Sigmoid colon (tissue), 7 donors: ENCODE measurements around the gene FBXO15. TPM values are rescaled to one million over a fixed set of nuclear protein-coding genes. Genes with fewer than 3 reads are reported as not detected.

Experiments used
- DNase-seq: peaks from one replicate; pipeline ENCODE4 v3.0.0-alpha.2; 2019
- H3K27ac ChIP-seq, 4 donors: fragments of 200-600 bp; sonication (generic); one replicate each; pipeline ENCODE4 v1.5.1; 2016 to 2019; ENCODE audit warnings: mild to moderate bottlenecking in 1 of 4
- H3K27me3 ChIP-seq, 3 donors: fragments of 200-600 bp; sonication (generic); one replicate each; pipeline ENCODE4 v1.5.1; 2019; ENCODE audit warnings: mild to moderate bottlenecking in 1 of 3
- H3K36me3 ChIP-seq, 4 donors: fragments of 200-600 bp; sonication (generic); one replicate each; pipeline ENCODE4 v1.5.1; 2016 to 2019
- H3K4me1 ChIP-seq, 4 donors: fragments of 200-600 bp; sonication (generic); one replicate each; pipeline ENCODE4 v1.5.1; 2017 to 2019
- H3K4me3 ChIP-seq, 4 donors: fragments of 200-600 bp; sonication (generic); one replicate each; pipeline ENCODE4 v1.5.1; 2017 to 2019; ENCODE audit warnings: mild to moderate bottlenecking in 2 of 4, moderate library complexity in 1 of 4
- H3K9me3 ChIP-seq, 4 donors: fragments of 200-600 bp in 3 of 4; sonication (generic) in 3 of 4; one replicate each; pipeline versions ENCODE4 v1.5.1 to v1.6.1; 2013 to 2019
- EP300 ChIP-seq, 4 donors: sonication (generic); formaldehyde crosslinking; IDR thresholded peaks; one replicate each; pipeline ENCODE4 v1.6.1; 2017; ENCODE audit warnings: antibody characterized with exemption in 4 of 4
- POLR2A ChIP-seq, 2 donors: fragments of 450-650 bp; IDR thresholded peaks; one replicate each; pipeline ENCODE4 v1.6.1; 2016; ENCODE audit warnings: antibody characterized with exemption in 2 of 2, mild to moderate bottlenecking in 2 of 2, moderate library complexity in 2 of 2
- POLR2AphosphoS5 ChIP-seq, 4 donors: sonication (generic); formaldehyde crosslinking; IDR thresholded peaks; one replicate each; pipeline ENCODE4 v1.6.1; 2017; ENCODE audit warnings: antibody characterized with exemption in 4 of 4
- WGBS, 2 donors: extraction: QIAGEN DNeasy Blood & Tissue Kit; methylation state at CpG; one replicate each; pipeline ENCODE4 v1.1.7; 2013; 5-methylcytosine and 5-hydroxymethylcytosine counted together
- intact Hi-C: fragments of 100-400 bp; cut with DNase I; formaldehyde crosslinking; loops from one replicate; pipeline ENCODE4 v1.15.1; 2023
- polyA plus RNA-seq, 3 donors: library from polyadenylated mRNA; stranded (reverse); fragments of 200-250 nt; gene quantifications; one replicate each; pipeline ENCODE4 v1.2.3, GENCODE V29; 2013
- total RNA-seq, 4 donors: library from RNA; depleted of rRNA; stranded (reverse); fragments of >200 nt; gene quantifications; one replicate each; pipeline ENCODE4 v1.1.0, GENCODE V29; 2016
- TF ChIP-seq, protein P1 (sequence below), 4 experiments: fragments of 450-650 bp in 3 of 4; fragments of 200-600 bp in 1 of 4; IDR thresholded peaks; one replicate each; pipeline ENCODE4 v1.5.1; 2016 to 2019; ENCODE audit warnings: antibody characterized with exemption in 4 of 4, mild to moderate bottlenecking in 3 of 4, moderate library complexity in 2 of 4
- donor health status: healthy with polysubstance abuse.
- donor health status: Bipolar disorder and iron deficiency.
- donor health status: healthy.

FBXO15 gene
- total and polyA plus RNA-seq, 7 donors, result 0.36 to 2.2 (median 0.87) TPM; not detected in 4

DNA sequence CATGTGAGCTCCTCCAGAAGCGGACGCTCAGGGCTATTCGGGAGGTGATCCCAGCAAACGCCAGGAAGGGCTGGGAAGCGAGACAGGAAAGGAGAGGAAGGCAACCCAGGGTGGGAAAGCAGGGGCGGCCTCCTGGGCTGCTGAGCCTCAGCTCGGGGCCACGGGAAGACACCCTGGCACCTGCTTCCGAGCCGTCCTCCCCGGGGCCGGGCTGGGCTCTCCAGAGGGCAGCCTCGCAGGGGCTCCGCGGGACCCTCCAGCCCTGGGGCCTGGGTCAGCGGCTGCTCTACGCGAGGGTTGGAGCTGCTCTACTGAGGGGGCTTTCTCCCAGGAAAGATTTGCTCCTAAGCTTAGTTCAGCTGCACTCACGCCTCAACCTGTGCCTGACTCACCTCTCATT lies 34.7 kb upstream of the FBXO15 start:
- Histone ChIP-seq H3K27me3 (no peaks in the 10 kb centered on the region), H3K36me3 (no peaks in the 10 kb centered on the region), H3K4me1 (no peaks in the 10 kb centered on the region), H3K4me3 (no peak overlapping the region), H3K9me3 (no peaks in the 10 kb centered on the region), H3K27ac (no peak overlapping the region)
- no peak for DNase-seq
- intact Hi-C loops, result no loop called here
- WGBS, 2 donors, result 95 to 97% methylated on average over 19 of the region's 19 CpGs
- TF ChIP-seq EP300 (IDR thresholded peaks at IDR 0.05) (no peak), POLR2A (IDR thresholded peaks at IDR 0.05) (no peak), POLR2AphosphoS5 (IDR thresholded peaks at IDR 0.05) (no peak)
- TF ChIP-seq, protein P1, sequence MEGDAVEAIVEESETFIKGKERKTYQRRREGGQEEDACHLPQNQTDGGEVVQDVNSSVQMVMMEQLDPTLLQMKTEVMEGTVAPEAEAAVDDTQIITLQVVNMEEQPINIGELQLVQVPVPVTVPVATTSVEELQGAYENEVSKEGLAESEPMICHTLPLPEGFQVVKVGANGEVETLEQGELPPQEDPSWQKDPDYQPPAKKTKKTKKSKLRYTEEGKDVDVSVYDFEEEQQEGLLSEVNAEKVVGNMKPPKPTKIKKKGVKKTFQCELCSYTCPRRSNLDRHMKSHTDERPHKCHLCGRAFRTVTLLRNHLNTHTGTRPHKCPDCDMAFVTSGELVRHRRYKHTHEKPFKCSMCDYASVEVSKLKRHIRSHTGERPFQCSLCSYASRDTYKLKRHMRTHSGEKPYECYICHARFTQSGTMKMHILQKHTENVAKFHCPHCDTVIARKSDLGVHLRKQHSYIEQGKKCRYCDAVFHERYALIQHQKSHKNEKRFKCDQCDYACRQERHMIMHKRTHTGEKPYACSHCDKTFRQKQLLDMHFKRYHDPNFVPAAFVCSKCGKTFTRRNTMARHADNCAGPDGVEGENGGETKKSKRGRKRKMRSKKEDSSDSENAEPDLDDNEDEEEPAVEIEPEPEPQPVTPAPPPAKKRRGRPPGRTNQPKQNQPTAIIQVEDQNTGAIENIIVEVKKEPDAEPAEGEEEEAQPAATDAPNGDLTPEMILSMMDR (IDR thresholded peaks at IDR 0.05), result no peak

DNA sequence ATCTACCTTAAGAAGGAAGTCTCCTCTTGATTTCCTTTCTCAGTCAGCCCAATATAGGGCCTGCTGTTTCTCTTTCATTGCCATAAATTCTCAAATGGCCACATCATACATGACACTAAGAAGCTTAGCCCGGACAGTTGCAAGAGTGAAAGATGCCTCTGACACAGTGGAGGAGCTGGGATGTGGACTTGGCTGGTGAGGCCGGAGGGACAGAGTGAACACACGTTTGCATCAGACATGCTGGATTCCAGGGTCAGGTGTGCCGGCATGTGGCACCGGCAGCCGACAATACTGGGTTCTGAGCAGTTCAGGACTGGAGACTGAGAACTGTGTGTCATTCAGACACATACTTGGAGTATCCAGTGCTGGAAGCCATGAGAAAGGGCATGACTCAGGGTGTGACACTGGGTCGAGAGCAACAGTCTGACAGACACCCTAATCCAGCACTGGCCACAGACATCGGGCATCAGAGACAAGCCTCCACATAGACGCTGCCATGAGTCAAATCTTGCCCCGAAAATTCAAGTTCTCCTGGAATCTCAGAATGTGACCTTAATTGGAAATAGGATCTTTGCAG lies 32.1 kb upstream of the FBXO15 start:
- H3K27me3 ChIP-seq, result peaks cover 0 to 8% (median 0%) of the 10 kb centered on the region in 3 donors
- H3K4me3 ChIP-seq, result no peak overlapping the region
- DNase-seq, result no peak
- H3K27ac ChIP-seq, result no peak overlapping the region
- H3K36me3 ChIP-seq, result no peaks in the 10 kb centered on the region
- TF ChIP-seq, protein P1 (IDR thresholded peaks at IDR 0.05), result no peak
- no peak for TF ChIP-seq POLR2A (IDR thresholded peaks at IDR 0.05)
- no peak for TF ChIP-seq EP300 (IDR thresholded peaks at IDR 0.05)
- TF ChIP-seq POLR2AphosphoS5 (IDR thresholded peaks at IDR 0.05), result no peak
- H3K4me1 ChIP-seq, result no peaks in the 10 kb centered on the region
- H3K9me3 ChIP-seq, result no peaks in the 10 kb centered on the region
- intact Hi-C loops, result no loop called here
- 83 to 85% methylated on average over 10 of the region's 10 CpGs for WGBS, 2 donors

DNA sequence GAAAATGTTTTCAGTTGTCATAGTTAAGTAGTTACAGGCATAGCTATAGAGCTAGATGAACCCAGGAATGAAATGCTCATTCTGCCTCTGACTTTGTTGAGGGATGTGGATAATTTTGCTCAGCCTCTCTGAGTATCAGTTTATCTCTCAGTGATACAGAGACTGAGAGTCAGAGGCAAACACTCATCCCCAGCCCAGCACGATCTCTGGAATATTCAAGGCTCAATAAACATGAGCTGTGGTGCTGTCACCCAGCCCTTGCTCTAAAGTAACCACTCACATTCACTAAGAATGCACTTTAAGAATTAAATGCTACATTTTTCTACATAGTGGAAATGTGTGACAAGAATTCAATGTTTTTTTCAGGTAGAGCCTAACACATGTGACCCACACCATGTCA lies 31.2 kb upstream of the FBXO15 start:
- peaks cover 0 to 8% (median 0%) of the 10 kb centered on the region in 3 donors for H3K27me3 ChIP-seq
- 71 to 84% methylated on average over 1 of the region's 1 CpG for WGBS, 2 donors
- TF ChIP-seq EP300 (IDR thresholded peaks at IDR 0.05) (no peak), POLR2AphosphoS5 (IDR thresholded peaks at IDR 0.05) (no peak), POLR2A (IDR thresholded peaks at IDR 0.05) (no peak)
- TF ChIP-seq, protein P1 (IDR thresholded peaks at IDR 0.05), result no peak
- no peak overlapping the region for H3K27ac ChIP-seq
- intact Hi-C loops, result no loop called here
- no peaks in the 10 kb centered on the region for H3K4me1 ChIP-seq
- no peaks in the 10 kb centered on the region for H3K36me3 ChIP-seq
- no peak overlapping the region for H3K4me3 ChIP-seq
- no peak for DNase-seq
- no peaks in the 10 kb centered on the region for H3K9me3 ChIP-seq

DNA sequence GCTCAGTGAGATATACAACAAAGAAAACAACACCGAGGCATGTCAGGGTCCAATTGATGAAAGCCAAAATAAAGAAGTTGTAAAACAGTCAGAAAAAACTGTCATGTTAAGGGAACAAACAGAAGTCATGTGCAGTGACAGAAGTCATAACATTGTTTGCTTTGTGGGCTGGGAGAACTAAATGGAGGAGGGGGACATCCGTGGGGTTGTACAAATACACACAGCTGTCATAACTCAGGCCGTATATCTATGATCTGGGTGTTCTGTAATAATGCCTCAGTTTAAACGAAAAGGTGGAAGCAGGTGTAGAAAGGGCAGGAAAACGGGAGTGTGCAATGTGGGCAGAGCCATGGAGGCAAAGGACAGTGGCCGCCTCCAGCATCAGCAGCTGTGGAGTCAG lies 28.0 kb upstream of the FBXO15 start:
- H3K27ac ChIP-seq, result no peak overlapping the region

More for the DNA sequence above, 28.0 kb upstream of the FBXO15 start:
- Histone ChIP-seq H3K36me3 (no peaks in the 10 kb centered on the region), H3K4me1 (no peaks in the 10 kb centered on the region), H3K9me3 (no peaks in the 10 kb centered on the region), H3K27me3 (peaks cover 0 to 19% (median 0%) of the 10 kb centered on the region in 3 donors), H3K4me3 (no peak overlapping the region)
- WGBS, 2 donors, result 12 to 47% methylated on average over 6 of the region's 6 CpGs
- TF ChIP-seq POLR2A (IDR thresholded peaks at IDR 0.05), result no peak
- TF ChIP-seq EP300 (IDR thresholded peaks at IDR 0.05), result no peak
- TF ChIP-seq, protein P1 (IDR thresholded peaks at IDR 0.05), result no peak
- no peak for TF ChIP-seq POLR2AphosphoS5 (IDR thresholded peaks at IDR 0.05)
- intact Hi-C loops, result no loop called here
- DNase-seq, result no peak
